Measurements from ENCODE around the gene THSD7A. TPM values are rescaled to one million over a fixed set of nuclear protein-coding genes. Genes with fewer than 3 reads are reported as not detected.
"Not testable (repeated sequence)": the region's sequence is repeated elsewhere in the genome, so short reads cannot be mapped to it uniquely, and the experiment has no call there.

The THSD7A gene
- polyA plus RNA-seq, 1 experiment = 0.06 TPM

DNA sequence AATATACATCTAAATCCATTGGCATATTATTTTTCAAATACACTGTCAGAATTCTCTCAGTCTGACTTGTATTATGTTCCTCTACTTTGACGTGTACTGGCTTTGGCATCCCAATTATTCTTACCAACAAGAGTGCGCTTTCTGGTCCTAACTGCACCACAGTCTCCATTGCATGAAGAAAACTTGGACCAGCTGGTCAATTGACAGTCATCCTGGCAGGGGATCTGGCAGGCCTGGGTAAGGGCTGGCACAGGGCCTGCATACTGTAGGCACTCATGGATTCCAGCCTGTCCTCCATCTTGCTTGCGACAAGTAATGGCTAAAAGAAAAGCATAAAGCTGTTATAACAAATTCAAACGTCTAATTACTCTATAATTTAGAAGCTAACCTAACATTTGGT lies 384.9 kb downstream of the THSD7A start:
- Histone ChIP-seq H3K9me3 (ENCODE audit: control insufficient read depth, insufficient read depth, low read length) (no peaks in the 10 kb centered on the region), H3K27ac (ENCODE audit: low read depth, low read length) (no peak overlapping the region), H3K4me3 (ENCODE audit: low read depth, low read length) (no peak overlapping the region), H3K27me3 (ENCODE audit: control insufficient read depth, insufficient read depth, low read length) (no peaks in the 10 kb centered on the region)
- TF ChIP-seq, protein P1, sequence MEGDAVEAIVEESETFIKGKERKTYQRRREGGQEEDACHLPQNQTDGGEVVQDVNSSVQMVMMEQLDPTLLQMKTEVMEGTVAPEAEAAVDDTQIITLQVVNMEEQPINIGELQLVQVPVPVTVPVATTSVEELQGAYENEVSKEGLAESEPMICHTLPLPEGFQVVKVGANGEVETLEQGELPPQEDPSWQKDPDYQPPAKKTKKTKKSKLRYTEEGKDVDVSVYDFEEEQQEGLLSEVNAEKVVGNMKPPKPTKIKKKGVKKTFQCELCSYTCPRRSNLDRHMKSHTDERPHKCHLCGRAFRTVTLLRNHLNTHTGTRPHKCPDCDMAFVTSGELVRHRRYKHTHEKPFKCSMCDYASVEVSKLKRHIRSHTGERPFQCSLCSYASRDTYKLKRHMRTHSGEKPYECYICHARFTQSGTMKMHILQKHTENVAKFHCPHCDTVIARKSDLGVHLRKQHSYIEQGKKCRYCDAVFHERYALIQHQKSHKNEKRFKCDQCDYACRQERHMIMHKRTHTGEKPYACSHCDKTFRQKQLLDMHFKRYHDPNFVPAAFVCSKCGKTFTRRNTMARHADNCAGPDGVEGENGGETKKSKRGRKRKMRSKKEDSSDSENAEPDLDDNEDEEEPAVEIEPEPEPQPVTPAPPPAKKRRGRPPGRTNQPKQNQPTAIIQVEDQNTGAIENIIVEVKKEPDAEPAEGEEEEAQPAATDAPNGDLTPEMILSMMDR (IDR thresholded peaks at IDR 0.05; ENCODE audit: low read depth, low read length) = no peak
- DNase-seq (ENCODE audit: low read depth, low spot score) = no peak
- ChIA-PET CTCF (no interaction called here), POLR2A (no interaction called here)

DNA sequence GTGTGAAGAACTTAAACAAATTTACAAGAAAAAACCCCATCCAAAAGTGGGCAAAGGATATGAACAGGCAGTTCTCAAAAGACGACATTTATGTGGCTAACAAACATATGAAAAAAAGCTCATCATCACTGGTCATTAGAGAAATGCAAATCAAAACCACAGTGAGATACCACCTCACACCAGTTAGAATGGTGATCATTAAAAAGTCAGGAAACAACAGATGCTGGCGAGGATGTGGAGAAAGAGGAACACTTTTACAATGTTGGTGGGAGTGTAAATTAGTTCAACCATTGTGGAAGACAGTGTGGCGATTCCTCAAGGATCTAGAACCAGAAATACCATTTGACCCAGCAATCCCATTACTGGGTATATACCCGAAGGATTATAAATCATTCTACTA lies 388.1 kb downstream of the THSD7A start:
- H3K27ac ChIP-seq (ENCODE audit: low read depth, low read length); DNase-seq (ENCODE audit: low read depth, low spot score); H3K4me3 ChIP-seq (ENCODE audit: low read depth, low read length); H3K9me3 ChIP-seq (ENCODE audit: control insufficient read depth, insufficient read depth, low read length); POLR2A ChIA-PET; CTCF ChIA-PET; H3K27me3 ChIP-seq (ENCODE audit: control insufficient read depth, insufficient read depth, low read length): not testable (repeated sequence)

GRCh38 chr7:11437994-11438393 lies 394.0 kb downstream of the THSD7A start:
- Histone ChIP-seq H3K9me3 (ENCODE audit: control insufficient read depth, insufficient read depth, low read length) (no peaks in the 10 kb centered on the region), H3K27me3 (ENCODE audit: control insufficient read depth, insufficient read depth, low read length) (no peaks in the 10 kb centered on the region), H3K27ac (ENCODE audit: low read depth, low read length) (no peak overlapping the region), H3K4me3 (ENCODE audit: low read depth, low read length) (no peak overlapping the region)
- TF ChIP-seq, protein P1 (IDR thresholded peaks at IDR 0.05; ENCODE audit: low read depth, low read length) = no peak
- ChIA-PET CTCF (no interaction called here), POLR2A (no interaction called here)
- peak; percentile 6 for DNase-seq (ENCODE audit: low read depth, low spot score)

GRCh38 chr7:11436773-11437524 lies 395.0 kb downstream of the THSD7A start:
- no peak overlapping the region for H3K4me3 ChIP-seq (ENCODE audit: low read depth, low read length)
- TF ChIP-seq, protein P1 (IDR thresholded peaks at IDR 0.05; ENCODE audit: low read depth, low read length) = no peak
- DNase-seq (ENCODE audit: low read depth, low spot score) = no peak
- ChIA-PET CTCF (no interaction called here), POLR2A (no interaction called here)
- H3K9me3 ChIP-seq (ENCODE audit: control insufficient read depth, insufficient read depth, low read length) = no peaks in the 10 kb centered on the region
- no peak overlapping the region for H3K27ac ChIP-seq (ENCODE audit: low read depth, low read length)
- H3K27me3 ChIP-seq (ENCODE audit: control insufficient read depth, insufficient read depth, low read length) = no peaks in the 10 kb centered on the region

- ChIA-PET POLR2A (no interaction called here), CTCF (no interaction called here)
- Histone ChIP-seq H3K9me3 (ENCODE audit: control insufficient read depth, insufficient read depth, low read length) (no peaks in the 10 kb centered on the region), H3K4me3 (ENCODE audit: low read depth, low read length) (no peak overlapping the region), H3K27ac (ENCODE audit: low read depth, low read length) (no peak overlapping the region), H3K27me3 (ENCODE audit: control insufficient read depth, insufficient read depth, low read length) (no peaks in the 10 kb centered on the region)
- TF ChIP-seq, protein P1 (IDR thresholded peaks at IDR 0.05; ENCODE audit: low read depth, low read length) = no peak
- DNase-seq (ENCODE audit: low read depth, low spot score) = no peak
These were observed 395.7 kb downstream of the THSD7A start for GRCh38 chr7:11436316-11436715.
